Large intestine (tissue), 12 donors: ENCODE measurements around the gene TXNL4B. TPM values are rescaled to one million over a fixed set of nuclear protein-coding genes. Genes with fewer than 3 reads are reported as not detected.
A peak's percentile ranks its signal among the peaks of the same experiment; 100 is the strongest.

Experiments used
- DNase-seq, 2 donors: peaks; one replicate each; pipeline versions ENCODE4 v3.0.0 to v3.0.0-alpha.2; 2013
- H3K27ac ChIP-seq: one replicate; pipeline ENCODE4 v1.5.1; 2013; ENCODE audit warnings: low read length
- H3K27me3 ChIP-seq: 2 replicates; pipeline ENCODE4 v1.6.1; 2013; ENCODE audit warnings: low read length; ENCODE audit not compliant: control insufficient read depth, insufficient read depth
- H3K36me3 ChIP-seq: 2 replicates; pipeline ENCODE4 v1.6.1; 2013; ENCODE audit warnings: low read length; ENCODE audit not compliant: control insufficient read depth, insufficient read depth
- H3K4me1 ChIP-seq: one replicate; pipeline ENCODE4 v1.6.1; 2013; ENCODE audit warnings: low read length; ENCODE audit not compliant: control insufficient read depth, insufficient read depth
- H3K4me3 ChIP-seq: one replicate; pipeline ENCODE4 v1.5.1; 2013; ENCODE audit warnings: low read length
- H3K9me3 ChIP-seq: one replicate; pipeline ENCODE4 v1.6.1; 2013; ENCODE audit warnings: mild to moderate bottlenecking, low read depth, low read length, moderate library complexity; ENCODE audit not compliant: control insufficient read depth
- WGBS: methylation state at CpG from one replicate; pipeline ENCODE4 v1.1.5; 2013; ENCODE audit warnings: low lambda C conversion rate; ENCODE audit not compliant: insufficient coverage; 5-methylcytosine and 5-hydroxymethylcytosine counted together
- long read RNA-seq, 11 donors: transcript quantifications; one replicate each; lab custom pipeline, GENCODE V29; 2026
- polyA plus RNA-seq: library from polyadenylated mRNA; unstranded; fragments of 120-200 nt; gene quantifications from one replicate; pipeline ENCODE4 v1.2.1, GENCODE V29; 2013

Gene TXNL4B
- polyA plus RNA-seq = 18.9 TPM
- long read RNA-seq, donor 1, transcript TXNL4B-201 (4 exons, 2,556 nt) = major isoform, 6 of 6 reads
- long read RNA-seq, donor 1, partial matches to known transcripts = 0 of 6 reads
- long read RNA-seq, donor 1, other reads (novel, unspliced or antisense) = 0 of 6 reads
- long read RNA-seq, donor 2, transcript TXNL4B-201 (4 exons, 2,556 nt) = major isoform, 5 of 60 reads
- long read RNA-seq, donor 2, partial matches to known transcripts = 55 of 60 reads
- long read RNA-seq, donor 2, other reads (novel, unspliced or antisense) = 0 of 60 reads
- long read RNA-seq, donor 3 = 0 reads
- long read RNA-seq, donor 4, partial matches to known transcripts = 0 of 1 reads
- long read RNA-seq, donor 4, other reads (novel, unspliced or antisense) = 0 of 1 reads
- long read RNA-seq, donor 5, partial matches to known transcripts = 0 of 5 reads
- long read RNA-seq, donor 5, other reads (novel, unspliced or antisense) = 0 of 5 reads
- long read RNA-seq, donor 6, partial matches to known transcripts = 0 of 4 reads
- long read RNA-seq, donor 6, other reads (novel, unspliced or antisense) = 0 of 4 reads
- long read RNA-seq, donor 7, partial matches to known transcripts = 0 of 3 reads
- long read RNA-seq, donor 7, other reads (novel, unspliced or antisense) = 0 of 3 reads
- long read RNA-seq, donor 8, transcript TXNL4B-201 (4 exons, 2,556 nt) = major isoform, 10 of 23 reads
- long read RNA-seq, donor 8, partial matches to known transcripts = 13 of 23 reads
- long read RNA-seq, donor 8, other reads (novel, unspliced or antisense) = 0 of 23 reads
- long read RNA-seq, donor 9, partial matches to known transcripts = 27 of 31 reads
- long read RNA-seq, donor 9, other reads (novel, unspliced or antisense) = 0 of 31 reads
- long read RNA-seq, donor 10, transcript TXNL4B-201 (4 exons, 2,556 nt) = major isoform, 11 of 11 reads
- long read RNA-seq, donor 10, partial matches to known transcripts = 0 of 11 reads
- long read RNA-seq, donor 10, other reads (novel, unspliced or antisense) = 0 of 11 reads
- long read RNA-seq, donor 11, partial matches to known transcripts = 0 of 2 reads
- long read RNA-seq, donor 11, other reads (novel, unspliced or antisense) = 0 of 2 reads

- Histone ChIP-seq H3K36me3 (peaks cover 43% of the 10 kb centered on the region), H3K4me1 (peaks cover 8% of the 10 kb centered on the region), H3K9me3 (no peaks in the 10 kb centered on the region), H3K4me3 (peak within 1 kb of the TSS; percentile 97), H3K27me3 (no peaks in the 10 kb centered on the region), H3K27ac (peak within 1 kb of the TSS; percentile 86)
- WGBS = no CpG with 5 or more reads among the region's 43 CpGs
- DNase-seq = peak; percentile 99 to 100
Measured at GRCh38 chr16:72093448-72094265, at the start of gene TXNL4B, which contains the start of gene DHX38. TSS of gene TXNL4B (minus strand) at chr16:72093620. CDS start at chr16:72090749, 2,871 bp downstream. TSS of gene DHX38 (plus strand) at chr16:72093847. CDS start at chr16:72096158, 2,311 bp downstream.

DNA sequence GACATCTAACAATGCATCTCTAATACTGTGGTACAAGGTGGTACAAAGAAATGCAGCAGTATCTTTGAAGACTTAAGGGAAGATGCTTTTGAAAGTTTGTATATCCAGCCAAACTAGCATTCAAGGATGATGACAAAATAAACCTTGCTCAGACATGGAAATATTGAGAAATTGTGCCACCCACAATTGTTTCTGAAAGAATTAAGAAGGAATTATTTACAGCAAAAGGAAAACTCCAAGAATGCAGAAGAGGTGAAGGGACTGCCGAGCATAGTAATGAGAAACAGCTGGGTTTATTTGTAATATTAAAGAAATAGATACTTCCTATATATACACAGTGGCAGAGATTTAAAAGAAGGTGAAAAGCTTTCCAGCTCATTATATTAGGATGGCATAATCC lies 49.1 kb upstream of the TXNL4B start:
- Histone ChIP-seq H3K27me3 (no peaks in the 10 kb centered on the region), H3K27ac (no peak overlapping the region), H3K4me1 (no peaks in the 10 kb centered on the region), H3K9me3 (no peaks in the 10 kb centered on the region), H3K36me3 (no peaks in the 10 kb centered on the region), H3K4me3 (no peak overlapping the region)
- no CpG with 5 or more reads among the region's 1 CpG for WGBS
- DNase-seq = no peak

DNA sequence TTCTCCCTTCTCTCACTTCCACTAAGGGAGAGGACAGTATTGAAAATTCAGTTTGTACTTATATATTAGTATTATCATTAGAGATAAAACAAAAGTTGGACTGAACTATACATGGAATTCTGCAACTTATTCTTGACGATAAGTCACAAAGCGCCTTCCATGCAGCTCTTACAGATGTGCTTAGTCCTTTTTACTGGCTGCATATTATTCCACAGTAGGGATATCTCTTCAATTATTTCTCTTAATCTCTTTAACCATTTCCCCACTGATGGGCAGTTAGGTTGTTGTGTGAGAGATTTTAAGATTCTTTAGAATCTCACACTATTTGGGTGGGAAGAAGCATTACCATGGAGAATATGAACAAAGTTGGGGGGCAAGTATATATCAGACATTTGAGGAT lies 46.5 kb upstream of the TXNL4B start:
- no peak overlapping the region for H3K27ac ChIP-seq
- no peaks in the 10 kb centered on the region for H3K4me1 ChIP-seq
- no CpG with 5 or more reads among the region's 2 CpGs for WGBS
- no peak for DNase-seq
- H3K27me3 ChIP-seq = no peaks in the 10 kb centered on the region
- no peaks in the 10 kb centered on the region for H3K36me3 ChIP-seq
- no peak overlapping the region for H3K4me3 ChIP-seq
- no peaks in the 10 kb centered on the region for H3K9me3 ChIP-seq

DNA sequence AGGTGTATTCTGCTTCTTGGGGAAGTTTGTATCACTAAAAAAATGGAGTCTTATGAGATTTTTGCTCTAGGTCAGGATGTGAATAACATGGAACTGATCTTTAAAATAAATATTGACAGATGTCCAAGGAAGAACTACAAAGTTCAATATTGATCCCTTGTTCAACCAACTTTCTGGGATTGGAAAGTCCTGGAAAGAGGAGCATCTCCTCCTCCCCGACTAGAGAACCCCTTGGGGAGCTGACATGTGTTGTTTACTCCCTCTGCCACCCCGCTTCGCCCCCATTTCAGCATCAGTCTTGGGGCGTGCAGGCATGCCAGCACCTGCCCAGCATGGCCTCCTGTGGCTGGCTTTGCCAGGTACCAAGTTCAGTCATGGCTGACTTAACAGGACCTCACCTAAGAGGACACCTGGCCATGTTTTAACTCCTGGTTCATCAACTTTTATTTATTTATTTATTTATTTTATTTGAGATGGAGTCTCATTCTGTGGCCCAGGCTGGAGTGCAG lies 44.7 kb upstream of the TXNL4B start:
- no peak overlapping the region for H3K27ac ChIP-seq
- H3K36me3 ChIP-seq = no peaks in the 10 kb centered on the region
- no peaks in the 10 kb centered on the region for H3K4me1 ChIP-seq
- DNase-seq = no peak
- no CpG with 5 or more reads among the region's 4 CpGs for WGBS
- no peaks in the 10 kb centered on the region for H3K27me3 ChIP-seq
- H3K9me3 ChIP-seq = no peaks in the 10 kb centered on the region
- H3K4me3 ChIP-seq = no peak overlapping the region

DNA sequence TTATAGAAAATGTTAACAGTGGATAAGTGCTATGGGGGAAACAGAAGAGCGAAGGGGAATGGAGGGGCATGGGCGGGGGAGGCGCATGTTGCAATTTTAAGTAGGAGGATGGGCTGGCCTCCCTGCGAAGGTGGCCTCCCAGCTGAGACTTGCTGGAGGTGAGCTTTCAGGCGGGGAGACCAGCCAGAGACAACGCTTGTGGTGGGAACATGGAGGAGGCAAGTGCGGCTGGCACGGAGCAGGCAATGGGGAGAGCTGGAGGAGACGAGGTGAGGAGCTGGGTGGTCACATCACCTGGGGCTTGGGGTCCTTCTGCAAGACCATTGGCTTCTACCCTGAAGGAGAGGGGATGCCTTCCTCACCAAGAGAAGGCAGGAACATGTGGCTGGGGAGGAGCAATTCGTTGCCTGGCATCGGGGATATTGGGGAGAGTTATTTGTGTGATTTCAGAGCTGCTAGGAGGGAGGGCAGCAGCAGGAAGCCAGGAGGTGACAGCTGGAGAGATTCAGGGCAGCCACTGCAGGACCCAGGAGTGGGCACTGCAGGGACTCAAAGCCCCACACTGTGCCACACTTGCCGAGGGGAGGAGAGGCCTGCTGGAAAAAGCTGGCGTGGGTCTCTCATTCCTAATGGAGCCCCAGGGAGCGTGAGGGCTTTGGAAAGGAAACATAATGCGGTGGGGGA lies 44.1 kb upstream of the TXNL4B start:
- H3K9me3 ChIP-seq = no peaks in the 10 kb centered on the region
- no peaks in the 10 kb centered on the region for H3K4me1 ChIP-seq
- no peaks in the 10 kb centered on the region for H3K27me3 ChIP-seq
- no peak for DNase-seq
- H3K27ac ChIP-seq = no peak overlapping the region
- no peak overlapping the region for H3K4me3 ChIP-seq
- H3K36me3 ChIP-seq = no peaks in the 10 kb centered on the region
- 90% methylated on average over 2 of the region's 15 CpGs for WGBS

DNA sequence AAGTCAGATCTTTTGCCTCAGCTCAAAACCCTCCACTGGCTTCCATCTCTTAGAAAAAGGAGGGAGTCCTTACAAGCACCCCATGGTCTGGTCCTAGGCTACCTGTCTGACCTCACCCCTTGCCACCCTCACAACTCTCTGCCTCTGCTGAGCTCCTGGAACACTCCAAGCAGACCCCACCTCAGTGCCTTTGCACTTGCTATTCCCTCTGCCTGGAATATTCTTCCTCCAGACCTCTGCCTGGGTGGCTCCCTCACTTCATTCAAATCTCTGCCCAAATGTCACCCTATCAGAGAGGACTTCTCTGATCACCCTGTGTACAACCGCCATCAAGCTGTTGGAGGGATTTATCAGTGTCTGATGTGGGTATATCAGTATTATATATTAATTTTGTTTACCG lies 41.1 kb upstream of the TXNL4B start:
- no CpG with 5 or more reads among the region's 2 CpGs for WGBS
- no peaks in the 10 kb centered on the region for H3K9me3 ChIP-seq
- H3K36me3 ChIP-seq = no peaks in the 10 kb centered on the region
- H3K27me3 ChIP-seq = no peaks in the 10 kb centered on the region
- no peaks in the 10 kb centered on the region for H3K4me1 ChIP-seq
- no peak overlapping the region for H3K4me3 ChIP-seq
- H3K27ac ChIP-seq = no peak overlapping the region
- DNase-seq = no peak

DNA sequence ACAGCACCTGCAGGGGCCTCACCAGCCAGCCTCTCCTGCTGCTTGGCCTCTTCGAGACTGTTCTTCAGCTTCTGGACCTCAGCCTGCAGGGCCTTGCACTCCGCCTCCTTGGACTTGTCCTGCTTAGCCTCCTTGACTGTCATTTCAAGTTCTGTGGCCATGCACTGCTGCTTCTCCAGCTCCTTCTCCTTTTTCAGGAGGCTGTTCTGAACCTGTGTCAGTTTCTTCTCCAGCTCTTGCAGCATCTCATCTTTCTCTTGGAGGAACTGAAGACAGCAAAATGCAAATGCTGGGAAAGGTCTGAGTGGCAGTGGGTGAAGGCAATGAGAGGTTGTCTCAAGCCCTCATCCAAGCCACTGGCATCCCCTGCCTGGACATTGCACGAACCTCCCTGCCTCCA lies 39.3 kb upstream of the TXNL4B start:
- no peaks in the 10 kb centered on the region for H3K9me3 ChIP-seq
- no CpG with 5 or more reads among the region's 3 CpGs for WGBS
- H3K36me3 ChIP-seq = peaks cover 2% of the 10 kb centered on the region
- no peak overlapping the region for H3K27ac ChIP-seq
- no peak for DNase-seq
- H3K4me1 ChIP-seq = no peaks in the 10 kb centered on the region
- H3K4me3 ChIP-seq = no peak overlapping the region
- no peaks in the 10 kb centered on the region for H3K27me3 ChIP-seq

GRCh38 chr16:72131036-72131435 lies 37.6 kb upstream of the TXNL4B start:
- no peaks in the 10 kb centered on the region for H3K4me1 ChIP-seq
- peaks cover 2% of the 10 kb centered on the region for H3K36me3 ChIP-seq
- no peaks in the 10 kb centered on the region for H3K9me3 ChIP-seq
- H3K27me3 ChIP-seq = no peaks in the 10 kb centered on the region
- no peak for DNase-seq
- 75% methylated on average over 5 of the region's 6 CpGs for WGBS
- no peak overlapping the region for H3K27ac ChIP-seq
- H3K4me3 ChIP-seq = no peak overlapping the region

GRCh38 chr16:72129976-72130656 lies 36.7 kb upstream of the TXNL4B start:
- DNase-seq = no peak

More at GRCh38 chr16:72129976-72130656, 36.7 kb upstream of the TXNL4B start:
- no peaks in the 10 kb centered on the region for H3K9me3 ChIP-seq
- no peaks in the 10 kb centered on the region for H3K27me3 ChIP-seq
- peaks cover 2% of the 10 kb centered on the region for H3K36me3 ChIP-seq
- peaks cover 8% of the 10 kb centered on the region for H3K4me1 ChIP-seq
- no peak overlapping the region for H3K27ac ChIP-seq
- 88% methylated on average over 2 of the region's 7 CpGs for WGBS
- H3K4me3 ChIP-seq = no peak overlapping the region
